Subcutaneous abdominal adipose tissue (tissue), 5 donors: ENCODE results near the gene PRPF38B.

Experiments
- H3K27ac ChIP-seq: one replicate; pipeline ENCODE4 v1.7.0; 2013; ENCODE audit warnings: low read depth, mild to moderate bottlenecking, inconsistent platforms, low read length, moderate library complexity
- H3K27me3 ChIP-seq, 5 donors: one replicate each; pipeline ENCODE4 v1.7.0; 2013; ENCODE audit warnings: low read length in 5 of 5, inconsistent platforms in 1 of 5; ENCODE audit not compliant: control insufficient read depth in 5 of 5, insufficient read depth in 4 of 5
- H3K36me3 ChIP-seq, 5 donors: one replicate each; pipeline ENCODE4 v1.7.0; 2013; ENCODE audit warnings: low read length in 5 of 5; ENCODE audit not compliant: control insufficient read depth in 5 of 5, insufficient read depth in 5 of 5
- H3K4me1 ChIP-seq, 5 donors: one replicate each; pipeline ENCODE4 v1.7.0; 2013; ENCODE audit warnings: low read length in 5 of 5, mild to moderate bottlenecking in 3 of 5, moderate library complexity in 1 of 5; ENCODE audit not compliant: control insufficient read depth in 5 of 5, insufficient read depth in 5 of 5
- H3K4me3 ChIP-seq, 5 donors: one replicate each; pipeline ENCODE4 v1.7.0; 2013; ENCODE audit warnings: low read length in 5 of 5, low read depth in 1 of 5
- H3K9ac ChIP-seq, 5 donors: one replicate each; pipeline ENCODE4 v1.7.0; 2013; ENCODE audit warnings: low read length in 5 of 5, mild to moderate bottlenecking in 4 of 5, moderate library complexity in 3 of 5
- H3K9me3 ChIP-seq, 5 donors: one replicate each; pipeline ENCODE4 v1.7.0; 2013; ENCODE audit warnings: low read length in 5 of 5; ENCODE audit not compliant: control insufficient read depth in 5 of 5
- donor health status: healthy.
- donor health status: healthy.
- donor health status: healthy.
- donor health status: healthy.
- donor health status: healthy.

PRPF38B gene

GRCh38 chr1:108691942-108692723 lies at the start of gene PRPF38B:
Gene PRPF38B, plus strand, starts transcription at chr1:108692310. Its CDS starts 282 bp downstream, at chr1:108692592.
- Histone ChIP-seq H3K9ac (peak within 1 kb of the TSS; percentile 89 to 98 (median 96)), H3K27ac (peak within 1 kb of the TSS; percentile 97), H3K4me1 (peaks cover 2 to 41% (median 39%) of the 10 kb centered on the region in 5 donors), H3K27me3 (no peaks in the 10 kb centered on the region), H3K36me3 (peaks cover 7 to 17% (median 12%) of the 10 kb centered on the region in 5 donors), H3K4me3 (peak within 1 kb of the TSS; percentile 86 to 99 (median 98)), H3K9me3 (no peaks in the 10 kb centered on the region)

- H3K27ac ChIP-seq = no peak overlapping the region
- peaks cover 3 to 24% (median 16%) of the 10 kb centered on the region in 5 donors for H3K4me1 ChIP-seq
- no peaks in the 10 kb centered on the region for H3K36me3 ChIP-seq
- H3K27me3 ChIP-seq = no peaks in the 10 kb centered on the region
- H3K4me3 ChIP-seq = no peak overlapping the region
- no peaks in the 10 kb centered on the region for H3K9me3 ChIP-seq
- no peak overlapping the region for H3K9ac ChIP-seq
These were observed 48.4 kb upstream of the PRPF38B start for GRCh38 chr1:108643492-108644335.

GRCh38 chr1:108644984-108645383 lies 47.1 kb upstream of the PRPF38B start:
- H3K27me3 ChIP-seq = no peaks in the 10 kb centered on the region
- peaks cover 0 to 6% (median 3%) of the 10 kb centered on the region in 5 donors for H3K36me3 ChIP-seq
- no peaks in the 10 kb centered on the region for H3K9me3 ChIP-seq
- peaks cover 3 to 24% (median 16%) of the 10 kb centered on the region in 5 donors for H3K4me1 ChIP-seq
- no peak overlapping the region for H3K9ac ChIP-seq
- H3K27ac ChIP-seq = no peak overlapping the region
- no peak overlapping the region for H3K4me3 ChIP-seq

GRCh38 chr1:108645564-108646184 lies 46.4 kb upstream of the PRPF38B start:
- H3K27me3 ChIP-seq = no peaks in the 10 kb centered on the region
- H3K9ac ChIP-seq = no peak overlapping the region
- H3K4me3 ChIP-seq = no peak overlapping the region
- H3K4me1 ChIP-seq = peaks cover 3 to 24% (median 16%) of the 10 kb centered on the region in 5 donors
- H3K27ac ChIP-seq = peak overlapping the region; percentile 68
- H3K36me3 ChIP-seq = peaks cover 0 to 12% (median 3%) of the 10 kb centered on the region in 5 donors
- H3K9me3 ChIP-seq = no peaks in the 10 kb centered on the region

GRCh38 chr1:108646265-108646647 lies 45.9 kb upstream of the PRPF38B start:
- H3K27ac ChIP-seq = peak overlapping the region; percentile 68
- peaks cover 3 to 24% (median 16%) of the 10 kb centered on the region in 5 donors for H3K4me1 ChIP-seq
- H3K27me3 ChIP-seq = no peaks in the 10 kb centered on the region
- H3K36me3 ChIP-seq = peaks cover 0 to 12% (median 3%) of the 10 kb centered on the region in 5 donors
- peak overlapping the region in 2 of 5 donors; percentile 1 to 7 for H3K4me3 ChIP-seq
- no peaks in the 10 kb centered on the region for H3K9me3 ChIP-seq
- peak overlapping the region in 1 of 5 donors; percentile 12 for H3K9ac ChIP-seq

- Histone ChIP-seq H3K27me3 (no peaks in the 10 kb centered on the region), H3K4me1 (peaks cover 3 to 24% (median 16%) of the 10 kb centered on the region in 5 donors), H3K9ac (peak overlapping the region in 3 of 5 donors; percentile 12 to 55 (median 42)), H3K9me3 (no peaks in the 10 kb centered on the region), H3K36me3 (peaks cover 0 to 12% (median 3%) of the 10 kb centered on the region in 5 donors), H3K27ac (peak overlapping the region; percentile 68), H3K4me3 (peak overlapping the region in 3 of 5 donors; percentile 2 to 14 (median 7))
These were observed 45.4 kb upstream of the PRPF38B start for GRCh38 chr1:108646648-108647269.

GRCh38 chr1:108653431-108654105 lies 38.5 kb upstream of the PRPF38B start:
- H3K27me3 ChIP-seq = no peaks in the 10 kb centered on the region
- no peak overlapping the region for H3K4me3 ChIP-seq
- no peak overlapping the region for H3K9ac ChIP-seq
- no peak overlapping the region for H3K27ac ChIP-seq
- H3K36me3 ChIP-seq = peaks cover 0 to 12% (median 3%) of the 10 kb centered on the region in 5 donors
- H3K9me3 ChIP-seq = no peaks in the 10 kb centered on the region
- H3K4me1 ChIP-seq = no peaks in the 10 kb centered on the region

- Histone ChIP-seq H3K27me3 (no peaks in the 10 kb centered on the region), H3K4me1 (peaks cover 0 to 14% (median 12%) of the 10 kb centered on the region in 5 donors), H3K27ac (no peak overlapping the region)
These were observed 34.6 kb upstream of the PRPF38B start for GRCh38 chr1:108657356-108658080.

More at GRCh38 chr1:108657356-108658080, 34.6 kb upstream of the PRPF38B start:
- H3K36me3 ChIP-seq = peaks cover 0 to 3% (median 0%) of the 10 kb centered on the region in 5 donors
- no peak overlapping the region for H3K9ac ChIP-seq
- no peaks in the 10 kb centered on the region for H3K9me3 ChIP-seq
- no peak overlapping the region for H3K4me3 ChIP-seq
